Measurements from ENCODE around the gene SPATA24.
A peak's percentile ranks its signal among the peaks of the same experiment; 100 is the strongest.

The SPATA24 gene

DNA sequence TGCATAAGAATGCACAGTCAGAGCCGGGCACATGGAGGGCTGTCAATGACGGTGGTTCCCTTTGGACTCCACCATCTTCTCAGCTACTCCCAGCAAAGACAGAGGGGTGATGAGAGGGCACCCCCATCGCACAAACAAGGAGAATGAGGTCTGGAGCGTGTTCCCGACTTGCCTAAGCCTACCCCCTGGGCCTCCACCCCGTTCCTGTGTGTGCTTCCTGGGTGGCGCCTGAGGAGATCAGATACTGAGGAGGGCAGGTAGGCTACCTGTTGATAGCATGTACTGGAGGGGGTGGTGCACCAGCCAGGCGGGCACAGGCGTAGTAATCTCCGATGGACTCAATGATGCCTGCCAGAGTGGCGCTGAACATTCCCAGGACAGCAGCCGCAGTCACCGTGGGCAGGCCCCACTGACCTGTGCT lies 24.9 kb downstream of the SPATA24 start:
- DNase-seq (ENCODE audit: low spot score) = no peak
- ChIA-PET POLR2A (ENCODE audit: low non-redundant PET) (no interaction called here), CTCF (no interaction called here)
- TF ChIP-seq, protein P1, sequence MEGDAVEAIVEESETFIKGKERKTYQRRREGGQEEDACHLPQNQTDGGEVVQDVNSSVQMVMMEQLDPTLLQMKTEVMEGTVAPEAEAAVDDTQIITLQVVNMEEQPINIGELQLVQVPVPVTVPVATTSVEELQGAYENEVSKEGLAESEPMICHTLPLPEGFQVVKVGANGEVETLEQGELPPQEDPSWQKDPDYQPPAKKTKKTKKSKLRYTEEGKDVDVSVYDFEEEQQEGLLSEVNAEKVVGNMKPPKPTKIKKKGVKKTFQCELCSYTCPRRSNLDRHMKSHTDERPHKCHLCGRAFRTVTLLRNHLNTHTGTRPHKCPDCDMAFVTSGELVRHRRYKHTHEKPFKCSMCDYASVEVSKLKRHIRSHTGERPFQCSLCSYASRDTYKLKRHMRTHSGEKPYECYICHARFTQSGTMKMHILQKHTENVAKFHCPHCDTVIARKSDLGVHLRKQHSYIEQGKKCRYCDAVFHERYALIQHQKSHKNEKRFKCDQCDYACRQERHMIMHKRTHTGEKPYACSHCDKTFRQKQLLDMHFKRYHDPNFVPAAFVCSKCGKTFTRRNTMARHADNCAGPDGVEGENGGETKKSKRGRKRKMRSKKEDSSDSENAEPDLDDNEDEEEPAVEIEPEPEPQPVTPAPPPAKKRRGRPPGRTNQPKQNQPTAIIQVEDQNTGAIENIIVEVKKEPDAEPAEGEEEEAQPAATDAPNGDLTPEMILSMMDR (conservative IDR thresholded peaks at IDR 0.05; ENCODE audit: low read depth) = no peak
- H3K27ac ChIP-seq = peak overlapping the region; percentile 23

DNA sequence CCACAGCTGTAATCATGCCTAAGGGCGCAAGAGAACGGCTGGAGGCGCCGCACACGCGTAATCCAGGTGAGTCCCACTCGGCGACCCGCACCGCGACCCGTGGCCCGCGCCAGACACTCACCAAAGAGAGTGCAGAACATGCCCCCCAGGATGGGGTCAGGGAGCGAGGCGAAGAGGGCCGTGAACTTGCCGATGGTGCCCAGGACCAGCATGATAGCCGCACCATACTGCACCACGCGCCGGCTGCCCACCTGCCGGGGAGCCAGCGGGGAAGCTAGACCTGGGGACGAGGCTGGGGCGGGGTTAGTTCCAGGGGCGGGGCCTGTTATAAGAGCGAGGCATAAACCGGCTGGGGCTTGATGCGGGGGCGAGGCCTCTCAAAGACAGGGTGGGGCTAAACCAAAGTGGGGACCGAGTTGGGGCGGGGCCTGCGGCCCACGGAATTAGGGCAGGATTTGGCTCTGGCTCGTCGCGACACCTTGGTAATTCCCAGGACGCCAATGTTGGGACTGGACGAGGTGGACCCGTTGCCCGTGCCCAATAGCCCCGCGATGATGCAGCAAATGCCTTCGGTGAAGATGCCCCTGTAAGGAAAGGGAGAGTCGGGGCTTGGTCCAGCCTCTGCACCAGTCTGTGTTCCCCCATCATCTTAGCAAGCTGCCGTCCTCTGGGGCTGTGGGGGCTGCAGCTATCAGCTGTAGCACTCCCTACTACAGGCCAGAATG lies 25.6 kb downstream of the SPATA24 start:
- ChIA-PET CTCF (interaction anchor here (0.6 kb wide), 1 partner anchor 167 kb away, joined by 5 read pairs; no protein-coding TSS in a partner anchor), POLR2A (ENCODE audit: low non-redundant PET) (no interaction called here)
- no peak for DNase-seq (ENCODE audit: low spot score)
- TF ChIP-seq, protein P1 (conservative IDR thresholded peaks at IDR 0.05; ENCODE audit: low read depth) = no peak
- peak overlapping the region; percentile 23 for H3K27ac ChIP-seq

DNA sequence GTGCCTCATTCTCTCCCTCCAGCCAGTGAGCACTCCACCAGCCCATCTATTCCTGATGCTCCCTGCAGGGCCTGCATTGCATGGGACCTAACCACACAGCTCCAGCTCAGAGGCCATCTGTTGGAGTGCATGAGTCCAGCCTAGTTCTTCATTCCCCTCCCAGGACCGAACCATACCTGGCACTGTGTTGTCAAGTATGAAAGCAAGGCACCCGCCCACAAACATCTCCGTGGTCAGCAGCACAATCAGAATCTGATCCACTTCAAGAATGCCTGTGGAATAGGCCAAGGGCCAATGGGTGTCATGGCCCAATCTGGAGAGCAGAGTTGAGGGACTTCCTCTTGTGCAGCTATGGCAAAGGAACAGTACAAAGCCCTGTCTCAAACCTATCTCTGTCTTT lies 26.7 kb downstream of the SPATA24 start:
- ChIA-PET CTCF (no interaction called here), POLR2A (ENCODE audit: low non-redundant PET) (no interaction called here)
- TF ChIP-seq, protein P1 (conservative IDR thresholded peaks at IDR 0.05; ENCODE audit: low read depth) = no peak
- no peak for DNase-seq (ENCODE audit: low spot score)
- no peak overlapping the region for H3K27ac ChIP-seq

DNA sequence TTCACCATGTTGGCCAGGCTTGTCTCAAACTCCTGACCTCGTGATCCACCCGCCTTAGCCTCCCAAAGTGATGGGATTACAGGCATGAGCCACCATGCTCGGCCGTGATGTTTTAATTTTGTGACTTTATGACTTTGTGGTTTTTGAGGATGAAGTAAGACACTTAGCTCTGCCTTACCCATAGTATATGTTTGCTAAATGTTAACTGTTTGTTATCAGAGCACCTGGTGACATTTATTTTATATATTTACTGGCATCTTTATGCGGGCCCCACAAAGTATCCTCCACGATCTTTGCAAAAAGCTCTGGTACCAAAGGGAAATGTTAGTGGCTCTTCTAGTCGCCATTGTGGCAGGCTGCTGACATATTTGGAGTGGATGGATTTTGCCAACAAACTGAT lies 27.5 kb downstream of the SPATA24 start:
- no peak for DNase-seq (ENCODE audit: low spot score)
- ChIA-PET POLR2A (ENCODE audit: low non-redundant PET) (no interaction called here), CTCF (interaction anchor here (0.6 kb wide), 1 partner anchor 14 kb away, joined by 3 read pairs; no protein-coding TSS in a partner anchor)
- TF ChIP-seq, protein P1 (conservative IDR thresholded peaks at IDR 0.05; ENCODE audit: low read depth) = no peak
- H3K27ac ChIP-seq = no peak overlapping the region

DNA sequence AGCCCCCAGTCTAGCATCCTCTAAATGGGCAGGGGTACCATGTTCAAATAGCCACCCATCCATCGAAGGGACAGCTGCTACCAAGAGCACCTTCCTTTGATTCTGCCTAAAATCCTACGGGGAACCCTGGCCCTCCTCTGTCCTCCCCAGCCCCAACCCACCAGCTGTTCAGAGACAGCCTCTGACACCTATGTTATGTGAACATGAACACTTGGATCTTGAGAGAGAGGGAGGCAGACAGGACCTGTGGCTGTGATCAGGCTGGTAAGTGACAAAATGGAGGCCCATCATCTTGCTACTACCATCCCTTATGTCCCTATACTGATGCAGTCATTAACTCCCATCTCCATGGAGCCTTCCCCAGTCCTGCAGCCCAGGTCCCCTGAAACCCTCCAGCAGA lies 29.0 kb downstream of the SPATA24 start:
- DNase-seq (ENCODE audit: low spot score) = no peak
- ChIA-PET CTCF (interaction anchor here (0.7 kb wide), 1 partner anchor 94 kb away, joined by 5 read pairs; no protein-coding TSS in a partner anchor), POLR2A (ENCODE audit: low non-redundant PET) (no interaction called here)
- H3K27ac ChIP-seq = peak overlapping the region; percentile 93
- TF ChIP-seq, protein P1 (conservative IDR thresholded peaks at IDR 0.05; ENCODE audit: low read depth) = no peak

DNA sequence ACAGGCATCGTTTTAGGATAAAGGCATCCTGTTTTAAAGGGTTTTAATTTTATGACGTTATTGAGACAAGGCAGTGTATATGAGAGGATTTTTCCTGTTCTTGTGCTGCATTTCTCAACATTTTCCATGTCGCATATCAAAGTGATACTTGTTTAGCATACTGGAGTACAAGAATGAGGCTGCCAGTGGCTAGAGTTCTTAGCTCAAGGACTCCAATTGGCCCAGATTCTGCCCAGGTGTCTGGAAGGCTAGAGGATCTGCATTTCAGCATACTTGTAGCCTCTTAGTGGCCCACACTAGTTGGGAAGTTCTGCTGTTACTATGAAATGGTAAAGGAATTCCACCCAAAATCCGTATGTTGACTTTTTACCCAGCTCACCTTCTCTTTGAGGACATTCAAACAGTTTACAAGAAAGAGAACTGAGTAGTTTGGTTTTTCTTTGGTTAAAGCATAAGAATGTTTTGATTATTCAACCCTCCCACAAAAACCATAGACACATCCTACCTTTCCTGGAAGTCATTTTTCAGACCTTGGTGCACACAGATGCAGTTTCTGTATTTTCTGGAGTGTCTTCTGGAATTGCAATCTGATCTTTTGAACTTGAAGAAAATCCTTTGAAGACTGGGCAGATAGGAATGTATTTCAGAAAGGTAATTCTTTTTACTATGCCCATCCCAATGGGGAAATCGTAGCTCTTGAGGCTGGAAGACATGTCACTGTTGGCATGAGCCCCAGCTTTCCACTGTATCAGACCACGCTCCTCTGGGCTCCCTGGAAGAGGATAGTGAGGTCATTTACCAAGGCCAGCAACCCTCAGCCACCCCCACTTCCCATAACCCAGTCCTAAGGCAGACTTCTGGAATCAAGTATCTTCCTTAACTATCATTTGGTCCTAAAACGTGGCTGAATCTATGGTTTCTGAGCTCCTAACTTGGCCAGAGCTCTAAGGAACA lies 32.1 kb downstream of the SPATA24 start:
- POLR2A ChIA-PET (ENCODE audit: low non-redundant PET) = no interaction called here
- TF ChIP-seq, protein P1 (conservative IDR thresholded peaks at IDR 0.05; ENCODE audit: low read depth) = no peak
- CTCF ChIA-PET = interaction anchor here (0.8 kb wide), 1 partner anchor 198 kb away, joined by 3 read pairs; no protein-coding TSS in a partner anchor
- DNase-seq (ENCODE audit: low spot score) = no peak
- H3K27ac ChIP-seq = peak overlapping the region; percentile 93

Data from RWPE1 (cell line).